A549 (cell line): ENCODE data around the gene ATP6V0A1. TPM values are rescaled to one million over a fixed set of nuclear protein-coding genes. Genes with fewer than 3 reads are reported as not detected.

Source experiments
- ATAC-seq, 2 experiments: fragments of 200-7000 bp in 1 of 2; fragments of >200 bp in 1 of 2; cut with Nextera tagmentation in 1 of 2; cut with Tn5 transposase in 1 of 2; 3 replicates each; pipeline versions ENCODE4 v1.8.0 to v1.9.1; 2018 to 2020; ENCODE audit warnings: mild to moderate bottlenecking in 1 of 2, moderate library complexity in 1 of 2
- CTCF ChIA-PET: fragments of 300-600 bp; sonication (Branson Sonifier 250); formaldehyde crosslinking; extraction: SDS; loops from one replicate; lab custom pipeline; 2021; ENCODE audit warnings: antibody characterized with exemption, inconsistent platforms; lab: Yijun Ruan, JAX
- POLR2A ChIA-PET: fragments of 350-600 bp; formaldehyde crosslinking; extraction: SDS; loops from one replicate; lab custom pipeline; 2021; ENCODE audit warnings: antibody characterized with exemption, inconsistent platforms; lab: Yijun Ruan, JAX
- DNase-seq, 2 experiments: peaks; one replicate each; pipeline versions ENCODE4 v3.0.0 to v3.0.0-alpha.2; 2011 to 2016; ENCODE audit warnings: low read depth in 1 of 2, low spot score in 1 of 2
- FAIRE-seq: peaks from 2 replicates; lab custom pipeline; 2011; peaks lifted over from hg19 to GRCh38; lab: Jason Lieb, UNC
- H3K27ac ChIP-seq, 2 experiments: fragments of >200 bp; sonication (Bioruptor Twin); formaldehyde crosslinking; 3 replicates each; pipeline ENCODE4 v1.5.1; 2016 to 2017
- H3K4me1 ChIP-seq: fragments of >200 bp; sonication (Bioruptor Twin); formaldehyde crosslinking; 3 replicates; pipeline ENCODE4 v1.6.1; 2016
- H3K4me2 ChIP-seq: fragments of >200 bp; sonication (Bioruptor Twin); formaldehyde crosslinking; 3 replicates; pipeline ENCODE4 v1.6.1; 2016
- H3K4me3 ChIP-seq: fragments of >200 bp; sonication (Bioruptor Twin); formaldehyde crosslinking; 3 replicates; pipeline ENCODE4 v1.5.1; 2016
- H3K9me3 ChIP-seq: fragments of >200 bp; sonication (Bioruptor Twin); formaldehyde crosslinking; 3 replicates; pipeline ENCODE4 v1.6.1; 2016
- ATOH8 ChIP-seq: fragments of 250-450 bp; sonication (Bioruptor Pico); IDR thresholded peaks from 2 replicates; pipeline ENCODE4 v1.5.0; 2020; ENCODE audit warnings: low read depth, mild to moderate bottlenecking, moderate library complexity
- BCL3 ChIP-seq: fragments of >200 bp; sonication (Bioruptor Twin); formaldehyde crosslinking; IDR thresholded peaks from 3 replicates; pipeline ENCODE4 v1.6.1; 2016
- CBX2 ChIP-seq: fragments of 200-600 bp; sonication (generic); IDR thresholded peaks from 2 replicates; pipeline ENCODE4 v1.6.1; 2016; ENCODE audit warnings: low read depth, mild to moderate bottlenecking, borderline replicate concordance
- CHD4 ChIP-seq: fragments of 200-600 bp; sonication (generic); IDR thresholded peaks from 2 replicates; pipeline ENCODE4 v1.6.1; 2016; ENCODE audit warnings: antibody characterized with exemption, mild to moderate bottlenecking, borderline replicate concordance
- FOSL2 ChIP-seq, 2 experiments: fragments of 450-650 bp in 1 of 2; fragments of >200 bp in 1 of 2; sonication (Bioruptor Twin) in 1 of 2; formaldehyde crosslinking; IDR thresholded peaks; 2 replicates each; pipeline versions ENCODE4 v1.5.0 to v1.6.1; 2016 to 2020; ENCODE audit warnings: mild to moderate bottlenecking in 1 of 2, moderate library complexity in 1 of 2
- GATA3 ChIP-seq: IDR thresholded peaks from 2 replicates; pipeline ENCODE4 v1.6.1; 2012; ENCODE audit warnings: borderline replicate concordance
- HDAC2 ChIP-seq: fragments of 200-600 bp; sonication (generic); IDR thresholded peaks from 2 replicates; pipeline ENCODE4 v1.6.1; 2016
- HEYL ChIP-seq: fragments of 250-450 bp; sonication (Bioruptor Pico); IDR thresholded peaks from 2 replicates; pipeline ENCODE4 v1.8.0; 2021; ENCODE audit warnings: mild to moderate bottlenecking, moderate library complexity
- HMGXB4 ChIP-seq: fragments of 250-450 bp; sonication (Bioruptor Pico); IDR thresholded peaks from 2 replicates; pipeline ENCODE4 v1.5.0; 2021; ENCODE audit warnings: mild to moderate bottlenecking, moderate library complexity, borderline replicate concordance
- HOXA7 ChIP-seq: fragments of 250-450 bp; sonication (Bioruptor Pico); IDR thresholded peaks from 2 replicates; pipeline ENCODE4 v1.5.0; 2020; ENCODE audit warnings: mild to moderate bottlenecking, moderate library complexity
- JUN ChIP-seq, 2 experiments: fragments of >200 bp; sonication (Bioruptor Twin); formaldehyde crosslinking; IDR thresholded peaks; 2 replicates in 1 of 2; 3 replicates in 1 of 2; pipeline ENCODE4 v1.6.1; 2016 to 2017
- KDM5A ChIP-seq: fragments of 200-600 bp; sonication (generic); IDR thresholded peaks from 2 replicates; pipeline ENCODE4 v1.6.1; 2016; ENCODE audit warnings: antibody characterized with exemption, mild to moderate bottlenecking
- MAFK ChIP-seq: fragments of 450-650 bp; IDR thresholded peaks from 2 replicates; pipeline ENCODE4 v1.6.1; 2014; ENCODE audit not compliant: partially characterized antibody
- MAZ ChIP-seq: fragments of 150-350 bp; IDR thresholded peaks from 2 replicates; pipeline ENCODE4 v1.6.1; 2014; ENCODE audit warnings: antibody characterized with exemption, low read depth, low read length, borderline replicate concordance
- POLR2A ChIP-seq: IDR thresholded peaks from 2 replicates; pipeline ENCODE4 v1.6.1; 2012; ENCODE audit warnings: mild to moderate bottlenecking, low read length
- ZNF302 ChIP-seq: fragments of 250-450 bp; sonication (Bioruptor Pico); IDR thresholded peaks from 2 replicates; pipeline ENCODE4 v1.9.0; 2021; ENCODE audit warnings: inconsistent platforms, mild to moderate bottlenecking, moderate library complexity
- WGBS: methylation state at CpG from one replicate; pipeline ENCODE4 v1.1.6; 2017; ENCODE audit errors: missing lambda C conversion rate; 5-methylcytosine and 5-hydroxymethylcytosine counted together
- polyA plus RNA-seq, 4 experiments: library from polyadenylated mRNA; depleted of rRNA in 3 of 4; stranded (reverse); fragments of >200 nt; fragmentation: RNase III in 1 of 4; extraction: RNeasy Plus Mini Kit Qiagen cat#74134 plus additional on column Dnase treatment in 1 of 4; gene quantifications; 2 replicates in 3 of 4; 3 replicates in 1 of 4; pipeline ENCODE4 v1.2.3, GENCODE V29; 2011 to 2017
- TF ChIP-seq, protein P1 (sequence below): fragments of 450-650 bp; IDR thresholded peaks from 2 replicates; pipeline ENCODE4 v1.6.1; 2014; ENCODE audit warnings: antibody characterized with exemption
- TF ChIP-seq, protein P2 (sequence below): fragments of 150-350 bp; IDR thresholded peaks from 2 replicates; pipeline ENCODE4 v1.6.1; 2014; ENCODE audit warnings: low read depth, mild to moderate bottlenecking, low read length

The ATP6V0A1 gene
- polyA plus RNA-seq, 2 of the 4 experiments (the other 2 are of a cell fraction), result 27.3 to 33.7 TPM

DNA sequence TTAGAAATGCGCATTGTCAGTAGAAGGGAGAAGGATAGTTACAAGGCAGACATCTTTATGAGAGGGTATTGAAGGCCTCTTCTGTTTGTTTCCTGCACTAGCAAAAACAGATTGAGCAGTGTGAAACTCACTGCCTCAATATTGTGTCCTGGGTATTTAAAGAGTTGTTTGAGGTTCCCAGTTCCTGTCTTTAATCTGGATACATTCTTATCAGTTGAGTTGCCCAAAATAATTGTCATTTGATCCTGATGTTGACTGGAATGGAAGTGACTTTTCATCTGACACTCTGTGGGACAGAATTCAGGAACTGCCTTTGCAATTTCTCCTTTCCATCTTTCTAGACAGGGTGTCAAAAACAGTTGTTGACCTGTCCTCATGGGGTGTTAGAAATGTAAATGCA is 1.7 kb downstream of the ATP6V0A1 start:
- Histone ChIP-seq H3K27ac (peak overlapping the region; percentile 28 to 88; a peak in 5 of 6 replicates), H3K4me2 (peak overlapping the region; percentile 88), H3K4me1 (peaks cover 54% of the 10 kb centered on the region), H3K4me3 (peak overlapping the region; percentile 83), H3K9me3 (no peaks in the 10 kb centered on the region)
- FAIRE-seq (no peak), ATAC-seq (no peak), DNase-seq (no peak)
- CTCF ChIA-PET, result interaction anchor here (0.9 to 3.8 kb wide), 19 partner anchors 9 to 238 kb away, joined by 3 to 20 read pairs (median 5); partner anchors contain the start of gene CAVIN1
- 93% methylated on average over 1 of the region's 1 CpG for WGBS
- no peak for TF ChIP-seq HEYL (CRISPR knock-in tag)
- no peak for TF ChIP-seq BCL3
- no peak for TF ChIP-seq CHD4
- TF ChIP-seq HMGXB4 (CRISPR knock-in tag), result no peak
- TF ChIP-seq MAZ, result no peak
- no peak for TF ChIP-seq JUN (IDR thresholded peaks at IDR 0.05)
- no peak for TF ChIP-seq MAFK
- TF ChIP-seq CBX2, result no peak
- no peak for TF ChIP-seq ZNF302 (CRISPR knock-in tag)
- no peak for TF ChIP-seq HDAC2
- TF ChIP-seq GATA3, result no peak
- POLR2A ChIA-PET, result interaction anchor here (1.3 to 1.7 kb wide), 2 partner anchors 37 to 67 kb away, joined by 4 to 6 read pairs; partner anchors contain the start of gene CAVIN1

GRCh38 chr17:42463976-42464400 is 5.3 kb downstream of the ATP6V0A1 start:
- peak in 1 of 2 experiments; percentile 76; a peak in 3 of 6 replicates for ATAC-seq
- Histone ChIP-seq H3K9me3 (no peaks in the 10 kb centered on the region), H3K4me1 (peaks cover 35% of the 10 kb centered on the region), H3K27ac (peak overlapping the region; percentile 55 to 79), H3K4me3 (0 out of 3 replicates have a peak overlapping the region, but pooled peaks have one; percentile 7), H3K4me2 (peak overlapping the region; percentile 70)
- ChIA-PET POLR2A (no interaction called here), CTCF (interaction anchor here (0.7 to 4.2 kb wide), 10 partner anchors 8 to 153 kb away, joined by 3 to 25 read pairs (median 6); no protein-coding TSS in a partner anchor)
- peak; percentile 72 for FAIRE-seq
- 27% methylated on average over 4 of the region's 4 CpGs for WGBS
- DNase-seq, result peak in 1 of 2 experiments; percentile 67
- TF ChIP-seq HOXA7 (CRISPR knock-in tag) (0 out of 2 replicates have a peak, but pooled peaks have one; percentile 53), KDM5A (no peak), HDAC2 (no peak)

DNA sequence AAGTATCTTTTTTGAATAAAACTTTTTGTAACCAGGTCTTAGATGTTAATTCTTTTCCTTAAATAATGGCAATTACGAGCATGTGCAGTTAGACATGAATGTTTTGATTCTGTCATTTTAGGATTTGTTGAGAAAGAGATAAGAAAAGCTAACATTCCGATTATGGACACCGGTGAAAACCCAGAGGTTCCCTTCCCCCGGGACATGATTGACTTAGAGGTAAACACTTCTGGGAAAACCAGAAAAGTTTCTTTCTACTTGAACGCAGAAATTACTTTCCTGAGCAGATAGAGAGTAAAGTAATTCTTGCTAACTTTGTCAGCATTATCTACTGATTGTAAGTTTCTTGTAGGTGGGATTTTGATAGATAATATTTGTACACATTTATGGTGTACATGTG is 9.2 kb downstream of the ATP6V0A1 start:
- ATAC-seq, result no peak
- no peak overlapping the region for H3K27ac ChIP-seq
- peaks cover 33% of the 10 kb centered on the region for H3K4me1 ChIP-seq
- no peaks in the 10 kb centered on the region for H3K9me3 ChIP-seq
- no peak overlapping the region for H3K4me3 ChIP-seq
- POLR2A ChIA-PET, result no interaction called here
- WGBS, result 74% methylated on average over 5 of the region's 5 CpGs
- CTCF ChIA-PET, result interaction anchor here (1.5 to 2.4 kb wide), 5 partner anchors 8 to 50 kb away, joined by 3 to 15 read pairs (median 9); partner anchors contain the start of gene CAVIN1
- TF ChIP-seq KDM5A (no peak), FOSL2 (IDR thresholded peaks at IDR 0.05) (no peak), FOSL2 (CRISPR knock-in tag; IDR thresholded peaks at IDR 0.05) (no peak), GATA3 (no peak), POLR2A (no peak), ZNF302 (CRISPR knock-in tag) (no peak), HDAC2 (no peak), ATOH8 (CRISPR knock-in tag) (no peak)
- TF ChIP-seq, protein P1, sequence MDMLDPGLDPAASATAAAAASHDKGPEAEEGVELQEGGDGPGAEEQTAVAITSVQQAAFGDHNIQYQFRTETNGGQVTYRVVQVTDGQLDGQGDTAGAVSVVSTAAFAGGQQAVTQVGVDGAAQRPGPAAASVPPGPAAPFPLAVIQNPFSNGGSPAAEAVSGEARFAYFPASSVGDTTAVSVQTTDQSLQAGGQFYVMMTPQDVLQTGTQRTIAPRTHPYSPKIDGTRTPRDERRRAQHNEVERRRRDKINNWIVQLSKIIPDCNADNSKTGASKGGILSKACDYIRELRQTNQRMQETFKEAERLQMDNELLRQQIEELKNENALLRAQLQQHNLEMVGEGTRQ, result no peak
- TF ChIP-seq, protein P2, sequence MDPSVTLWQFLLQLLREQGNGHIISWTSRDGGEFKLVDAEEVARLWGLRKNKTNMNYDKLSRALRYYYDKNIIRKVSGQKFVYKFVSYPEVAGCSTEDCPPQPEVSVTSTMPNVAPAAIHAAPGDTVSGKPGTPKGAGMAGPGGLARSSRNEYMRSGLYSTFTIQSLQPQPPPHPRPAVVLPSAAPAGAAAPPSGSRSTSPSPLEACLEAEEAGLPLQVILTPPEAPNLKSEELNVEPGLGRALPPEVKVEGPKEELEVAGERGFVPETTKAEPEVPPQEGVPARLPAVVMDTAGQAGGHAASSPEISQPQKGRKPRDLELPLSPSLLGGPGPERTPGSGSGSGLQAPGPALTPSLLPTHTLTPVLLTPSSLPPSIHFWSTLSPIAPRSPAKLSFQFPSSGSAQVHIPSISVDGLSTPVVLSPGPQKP, result no peak
- no peak for DNase-seq
- no peak overlapping the region for H3K4me2 ChIP-seq
- FAIRE-seq, result no peak
